Stomach smooth muscle (tissue), 2 donors: Measurements from ENCODE around the gene RPL10A.

ENCODE experiments used
- H3K27ac ChIP-seq: one replicate; pipeline ENCODE4 v1.7.0; 2013; ENCODE audit warnings: mild to moderate bottlenecking, low read length, inconsistent platforms
- H3K27me3 ChIP-seq, 2 donors: one replicate each; pipeline ENCODE4 v1.7.0; 2013; ENCODE audit warnings: low read length in 2 of 2; ENCODE audit not compliant: insufficient read depth in 2 of 2, control insufficient read depth in 1 of 2
- H3K36me3 ChIP-seq, 2 donors: one replicate each; pipeline ENCODE4 v1.7.0; 2013; ENCODE audit warnings: low read length in 2 of 2; ENCODE audit not compliant: control insufficient read depth in 2 of 2, insufficient read depth in 2 of 2
- H3K4me1 ChIP-seq: one replicate; pipeline ENCODE4 v1.7.0; 2013; ENCODE audit warnings: low read length; ENCODE audit not compliant: control insufficient read depth, insufficient read depth
- H3K4me3 ChIP-seq, 2 donors: one replicate each; pipeline ENCODE4 v1.7.0; 2013; ENCODE audit warnings: low read length in 2 of 2
- H3K9ac ChIP-seq, 2 donors: one replicate each; pipeline ENCODE4 v1.7.0; 2013; ENCODE audit warnings: low read length in 2 of 2, mild to moderate bottlenecking in 1 of 2
- H3K9me3 ChIP-seq, 2 donors: one replicate each; pipeline ENCODE4 v1.7.0; 2013; ENCODE audit warnings: low read length in 2 of 2; ENCODE audit not compliant: control insufficient read depth in 2 of 2
- donor health status: healthy.
- donor health status: Pancreatic carcinoma.

The RPL10A gene

DNA sequence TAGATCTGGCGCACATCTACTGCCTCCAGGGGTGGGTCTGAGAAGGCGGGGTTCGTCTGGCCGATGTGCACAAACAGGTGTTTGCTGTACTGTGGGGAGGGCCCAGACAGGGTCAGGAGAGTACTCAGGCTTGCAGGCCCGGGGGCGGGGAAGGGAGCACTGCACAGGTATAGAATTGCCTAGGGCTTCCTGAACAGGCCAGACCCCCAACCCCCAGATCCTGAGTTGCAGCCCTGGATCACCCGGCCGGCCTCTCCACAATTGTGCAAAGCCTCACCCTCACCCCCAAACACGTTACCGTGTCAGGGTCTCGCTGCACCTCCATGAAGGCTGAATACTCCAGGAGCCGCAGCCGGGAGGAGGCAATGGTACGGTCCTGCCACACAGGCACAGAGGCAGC lies 7.8 kb downstream of the RPL10A start:
- no peak overlapping the region for H3K4me3 ChIP-seq
- peaks cover 52 to 64% of the 10 kb centered on the region in 2 donors for H3K36me3 ChIP-seq
- H3K9ac ChIP-seq: no peak overlapping the region
- H3K27me3 ChIP-seq: no peaks in the 10 kb centered on the region
- H3K4me1 ChIP-seq: peaks cover 24% of the 10 kb centered on the region
- H3K9me3 ChIP-seq: no peaks in the 10 kb centered on the region
- peak overlapping the region; percentile 18 for H3K27ac ChIP-seq

- Histone ChIP-seq H3K36me3 (peaks cover 54 to 64% of the 10 kb centered on the region in 2 donors), H3K4me3 (no peak overlapping the region), H3K4me1 (peaks cover 18% of the 10 kb centered on the region), H3K9ac (no peak overlapping the region), H3K9me3 (no peaks in the 10 kb centered on the region), H3K27ac (no peak overlapping the region), H3K27me3 (no peaks in the 10 kb centered on the region)
Measured at GRCh38 chr6:35477028-35477427, 8.8 kb downstream of the RPL10A start.

- no peak overlapping the region for H3K9ac ChIP-seq
- no peaks in the 10 kb centered on the region for H3K9me3 ChIP-seq
- peaks cover 19% of the 10 kb centered on the region for H3K4me1 ChIP-seq
- H3K36me3 ChIP-seq: peaks cover 49 to 63% of the 10 kb centered on the region in 2 donors
- no peaks in the 10 kb centered on the region for H3K27me3 ChIP-seq
- H3K27ac ChIP-seq: no peak overlapping the region
- H3K4me3 ChIP-seq: no peak overlapping the region
Measured at GRCh38 chr6:35477551-35478179, 9.5 kb downstream of the RPL10A start.

DNA sequence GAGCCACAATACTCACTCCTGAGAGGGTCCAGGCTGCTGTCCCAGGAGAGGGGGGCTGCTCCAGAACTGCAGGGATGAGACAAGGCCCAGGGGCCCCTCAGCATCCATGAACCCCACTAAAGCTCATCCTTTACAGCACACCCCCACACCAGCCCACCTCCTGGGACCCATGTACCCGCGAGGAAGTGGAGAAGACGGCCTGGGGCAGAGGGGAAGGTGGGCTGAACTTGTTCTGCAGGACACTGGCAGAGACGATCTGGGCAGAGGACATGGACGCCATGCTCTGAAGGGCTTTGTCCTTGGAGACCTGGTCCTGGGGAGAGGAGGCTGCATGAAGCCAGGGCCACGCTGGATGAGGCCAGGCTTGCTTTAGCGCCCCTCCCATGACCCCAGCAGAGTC lies 10.1 kb downstream of the RPL10A start:
- H3K36me3 ChIP-seq: peaks cover 46 to 65% of the 10 kb centered on the region in 2 donors
- H3K9ac ChIP-seq: no peak overlapping the region
- H3K9me3 ChIP-seq: no peaks in the 10 kb centered on the region
- no peak overlapping the region for H3K27ac ChIP-seq
- H3K4me1 ChIP-seq: peaks cover 20% of the 10 kb centered on the region
- H3K4me3 ChIP-seq: no peak overlapping the region
- H3K27me3 ChIP-seq: no peaks in the 10 kb centered on the region

- no peak overlapping the region for H3K9ac ChIP-seq
- no peak overlapping the region for H3K4me3 ChIP-seq
- peaks cover 35% of the 10 kb centered on the region for H3K4me1 ChIP-seq
- H3K36me3 ChIP-seq: peaks cover 48 to 57% of the 10 kb centered on the region in 2 donors
- peak overlapping the region; percentile 100 for H3K27ac ChIP-seq
- no peaks in the 10 kb centered on the region for H3K27me3 ChIP-seq
- H3K9me3 ChIP-seq: no peaks in the 10 kb centered on the region
Measured at GRCh38 chr6:35480176-35480575, 12.0 kb downstream of the RPL10A start.

DNA sequence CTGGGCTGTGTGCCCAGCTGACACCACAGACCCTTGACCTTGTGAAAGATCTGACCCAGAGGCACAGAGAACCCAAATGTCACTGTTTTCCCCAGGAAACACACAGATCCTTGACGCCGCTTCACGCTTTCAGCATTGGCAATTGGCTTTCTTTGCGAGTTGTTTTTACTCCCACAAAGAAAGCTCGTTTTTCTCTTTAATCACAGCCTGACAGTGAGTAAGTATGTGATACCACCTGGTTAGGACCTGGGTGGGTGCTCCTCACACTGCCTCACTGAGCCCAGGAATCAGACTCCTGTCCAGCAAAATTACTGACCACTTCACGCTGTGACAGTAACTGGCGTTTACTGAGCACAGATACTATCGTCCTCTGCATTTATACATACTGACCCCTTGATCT lies 13.0 kb downstream of the RPL10A start:
- H3K36me3 ChIP-seq: peaks cover 47 to 48% of the 10 kb centered on the region in 2 donors

DNA sequence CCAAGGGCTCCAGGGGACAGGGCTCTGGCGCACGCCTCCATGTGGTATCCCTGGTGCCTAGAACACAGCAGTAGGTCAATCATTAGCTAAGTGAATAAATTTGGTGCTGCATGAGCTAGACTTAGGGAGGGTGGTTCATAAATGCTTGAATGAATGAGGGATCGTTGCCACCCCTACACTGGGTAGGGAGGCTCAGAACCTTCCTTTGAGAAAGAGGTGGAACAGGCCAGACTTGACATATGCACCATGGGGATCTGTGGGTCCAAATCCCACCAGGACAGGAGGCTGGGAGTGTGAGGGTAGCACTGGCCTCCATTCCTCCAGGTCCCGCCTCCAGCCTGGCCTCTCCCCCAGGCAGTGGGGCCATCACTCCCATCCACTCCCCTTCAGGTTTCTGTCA lies 14.9 kb downstream of the RPL10A start:
- peak overlapping the region in 1 of 2 donors; percentile 51 for H3K9ac ChIP-seq
- no peak overlapping the region for H3K4me3 ChIP-seq
- peaks cover 38 to 39% of the 10 kb centered on the region in 2 donors for H3K36me3 ChIP-seq
- H3K27me3 ChIP-seq: no peaks in the 10 kb centered on the region
- H3K27ac ChIP-seq: peak overlapping the region; percentile 100
- H3K9me3 ChIP-seq: no peaks in the 10 kb centered on the region
- peaks cover 64% of the 10 kb centered on the region for H3K4me1 ChIP-seq

More for the DNA sequence above, 13.0 kb downstream of the RPL10A start:
- no peaks in the 10 kb centered on the region for H3K9me3 ChIP-seq
- H3K4me1 ChIP-seq: peaks cover 46% of the 10 kb centered on the region
- H3K27me3 ChIP-seq: no peaks in the 10 kb centered on the region
- peak overlapping the region; percentile 100 for H3K27ac ChIP-seq
- no peak overlapping the region for H3K9ac ChIP-seq
- H3K4me3 ChIP-seq: no peak overlapping the region

GRCh38 chr6:35483490-35483889 lies 15.3 kb downstream of the RPL10A start:
- Histone ChIP-seq H3K27me3 (no peaks in the 10 kb centered on the region), H3K4me1 (peaks cover 68% of the 10 kb centered on the region), H3K9ac (no peak overlapping the region), H3K36me3 (peaks cover 34 to 35% of the 10 kb centered on the region in 2 donors), H3K9me3 (no peaks in the 10 kb centered on the region), H3K27ac (peak overlapping the region; percentile 100), H3K4me3 (no peak overlapping the region)

DNA sequence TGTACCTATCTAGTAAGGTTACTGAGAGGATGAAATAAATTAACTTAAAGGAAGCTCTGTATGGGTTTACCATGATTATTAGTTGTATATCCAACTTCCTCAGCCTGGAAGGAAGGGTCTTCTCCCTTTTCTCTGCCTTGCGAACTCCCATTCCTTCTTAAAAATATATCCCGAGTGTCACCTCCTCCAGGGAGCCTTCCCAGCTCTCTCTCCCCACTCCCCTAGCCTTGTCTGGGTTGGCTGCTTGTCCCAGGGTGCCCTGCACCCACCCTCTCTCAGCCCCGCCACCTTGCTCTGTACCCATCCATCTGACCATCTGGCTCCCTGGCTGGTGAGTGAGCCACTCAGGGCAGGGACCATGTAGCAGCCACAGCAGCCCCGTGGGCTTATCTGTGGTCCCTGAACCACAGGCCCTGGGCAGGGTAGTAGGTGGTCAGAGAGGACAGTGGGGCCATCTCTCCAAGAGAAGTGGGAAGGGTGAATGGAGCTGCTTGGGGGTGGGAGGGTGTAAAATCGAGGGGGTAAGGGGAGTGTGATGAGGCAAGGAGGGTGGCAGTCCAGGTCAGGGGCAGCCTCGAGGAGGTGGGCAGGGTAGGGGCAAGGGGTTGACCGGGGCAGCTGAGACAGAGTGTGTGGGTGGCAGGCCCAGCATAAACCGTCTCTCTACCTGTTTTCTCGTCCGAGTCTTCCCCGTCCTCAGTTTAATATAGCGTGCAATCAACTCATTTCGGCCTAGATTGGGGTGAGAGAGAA lies 15.9 kb downstream of the RPL10A start:
- Histone ChIP-seq H3K27me3 (no peaks in the 10 kb centered on the region), H3K9me3 (no peaks in the 10 kb centered on the region), H3K4me1 (peaks cover 73% of the 10 kb centered on the region), H3K36me3 (peaks cover 33% of the 10 kb centered on the region in 2 donors), H3K9ac (peak overlapping the region in 1 of 2 donors; percentile 4), H3K27ac (peak overlapping the region; percentile 100), H3K4me3 (no peak overlapping the region)

DNA sequence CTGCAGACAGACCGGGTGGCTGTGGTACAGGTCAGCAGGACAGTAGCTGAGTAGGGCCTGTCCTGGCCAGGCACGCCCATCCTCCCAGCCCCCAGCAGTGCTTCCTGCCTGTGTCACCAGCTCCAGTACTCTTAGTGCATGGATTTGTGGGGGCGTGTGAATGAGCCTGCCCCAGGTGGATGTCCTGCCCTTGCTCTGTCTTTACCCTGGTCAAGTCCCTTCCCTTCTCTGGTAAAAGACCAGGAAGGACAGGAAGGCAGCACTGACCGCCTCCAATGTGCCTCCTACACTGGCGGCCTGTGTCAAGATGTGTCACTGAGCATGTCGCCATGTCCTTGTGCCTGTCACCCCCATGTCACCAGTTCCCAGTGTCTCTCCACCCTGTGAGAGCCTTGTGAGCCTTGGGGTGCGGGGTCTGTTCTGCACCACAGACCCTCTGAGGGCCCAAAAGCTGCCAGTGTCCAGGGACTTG lies 16.8 kb downstream of the RPL10A start:
- peaks cover 27 to 30% of the 10 kb centered on the region in 2 donors for H3K36me3 ChIP-seq
- peak overlapping the region; percentile 100 for H3K27ac ChIP-seq
- no peaks in the 10 kb centered on the region for H3K9me3 ChIP-seq
- H3K4me1 ChIP-seq: peaks cover 82% of the 10 kb centered on the region
- peak overlapping the region in 1 of 2 donors; percentile 61 for H3K4me3 ChIP-seq
- peak overlapping the region; percentile 29 to 72 for H3K9ac ChIP-seq
- H3K27me3 ChIP-seq: no peaks in the 10 kb centered on the region
